Cardiac muscle cell (in vitro differentiated cells and primary cell): ENCODE measurements around the gene KASH5. TPM values are rescaled to one million over a fixed set of nuclear protein-coding genes. Genes with fewer than 3 reads are reported as not detected.

Experiments
- DNase-seq, 2 donors: peaks; one replicate each; pipeline versions ENCODE4 v3.0.0 to v3.0.0-alpha.2; 2010 to 2017; ENCODE audit warnings: low read depth in 1 of 2, low spot score in 1 of 2
- H3K27ac ChIP-seq: fragments of 200-600 bp; sonication (generic); 2 replicates; pipeline ENCODE4 v1.5.1; 2016
- H3K27me3 ChIP-seq: fragments of 200-600 bp; sonication (generic); 2 replicates; pipeline ENCODE4 v1.6.0; 2016; ENCODE audit warnings: control low read depth
- H3K36me3 ChIP-seq: fragments of 200-600 bp; sonication (generic); 2 replicates; pipeline ENCODE4 v1.5.1; 2016; ENCODE audit warnings: control low read depth
- H3K4me1 ChIP-seq: fragments of 200-600 bp; sonication (generic); 2 replicates; pipeline ENCODE4 v1.8.1; 2017; ENCODE audit warnings: low read depth, mild to moderate bottlenecking, mixed run types
- H3K4me3 ChIP-seq: fragments of 200-600 bp; sonication (generic); 2 replicates; pipeline ENCODE4 v1.5.1; 2016; ENCODE audit warnings: mild to moderate bottlenecking
- H3K9me3 ChIP-seq: fragments of 200-600 bp; sonication (generic); 2 replicates; pipeline ENCODE4 v1.5.1; 2017; ENCODE audit warnings: low read depth, mild to moderate bottlenecking, control low read depth
- polyA plus RNA-seq: library from polyadenylated mRNA; unstranded; fragments of >200 nt; fragmentation: Nextera tagmentation; extraction: Ambion mirVana; gene quantifications from 2 replicates; pipeline ENCODE4 v1.2.1, GENCODE V29; 2016
- total RNA-seq: library from RNA; depleted of rRNA; stranded (reverse); fragments of >200 nt; gene quantifications from 2 replicates; pipeline ENCODE4 v1.2.3, GENCODE V29; 2016
- TF ChIP-seq, protein P1 (sequence below): IDR thresholded peaks from 2 replicates; pipeline ENCODE4 v1.5.1; 2012; ENCODE audit warnings: low read depth, mild to moderate bottlenecking, low read length

Gene KASH5, protein sequence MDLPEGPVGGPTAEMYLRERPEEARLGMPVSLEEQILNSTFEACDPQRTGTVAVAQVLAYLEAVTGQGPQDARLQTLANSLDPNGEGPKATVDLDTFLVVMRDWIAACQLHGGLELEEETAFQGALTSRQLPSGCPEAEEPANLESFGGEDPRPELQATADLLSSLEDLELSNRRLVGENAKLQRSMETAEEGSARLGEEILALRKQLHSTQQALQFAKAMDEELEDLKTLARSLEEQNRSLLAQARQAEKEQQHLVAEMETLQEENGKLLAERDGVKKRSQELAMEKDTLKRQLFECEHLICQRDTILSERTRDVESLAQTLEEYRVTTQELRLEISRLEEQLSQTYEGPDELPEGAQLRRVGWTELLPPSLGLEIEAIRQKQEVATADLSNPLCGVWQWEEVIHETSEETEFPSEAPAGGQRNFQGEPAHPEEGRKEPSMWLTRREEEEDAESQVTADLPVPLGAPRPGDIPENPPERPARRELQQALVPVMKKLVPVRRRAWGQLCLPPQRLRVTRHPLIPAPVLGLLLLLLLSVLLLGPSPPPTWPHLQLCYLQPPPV
- total RNA-seq: 0.27 TPM in 1 of 2 replicates, not detected in the other
- 1.2 TPM in 1 of 2 replicates, not detected in the other for polyA plus RNA-seq

DNA sequence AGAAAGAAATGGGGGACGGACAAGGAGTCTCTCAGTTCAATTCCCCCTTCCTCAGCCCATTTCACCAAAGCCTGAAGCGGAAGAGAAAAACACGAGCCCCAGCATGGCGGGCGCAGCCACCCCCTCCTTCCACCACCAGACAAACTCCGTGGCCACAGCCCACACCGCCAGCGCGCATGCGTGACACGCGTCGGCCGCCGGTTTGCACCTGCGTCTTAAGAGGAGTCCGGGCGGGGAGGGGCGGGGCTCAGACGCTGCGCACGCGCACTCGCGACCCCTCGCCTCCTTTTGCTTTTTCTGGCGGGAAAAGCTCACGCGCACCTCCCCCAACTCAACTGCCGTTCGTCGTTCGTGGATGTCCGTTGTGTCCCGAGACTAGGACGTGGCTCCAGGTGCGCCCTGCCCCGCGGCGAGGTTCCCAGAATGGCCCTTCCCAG lies at the start of gene KASH5:
Gene KASH5, plus strand, starts transcription at position 314 of the 437 bp plus-strand sequence. CDS start 2,635 bp downstream, outside the sequence.
- Histone ChIP-seq H3K27me3 (no peaks in the 10 kb centered on the region), H3K9me3 (no peaks in the 10 kb centered on the region), H3K36me3 (no peaks in the 10 kb centered on the region), H3K4me3 (no peak within 1 kb of the TSS), H3K4me1 (no peaks in the 10 kb centered on the region), H3K27ac (no peak within 1 kb of the TSS)
- peak in 1 of 2 donors; percentile 77 for DNase-seq
- TF ChIP-seq, protein P1, sequence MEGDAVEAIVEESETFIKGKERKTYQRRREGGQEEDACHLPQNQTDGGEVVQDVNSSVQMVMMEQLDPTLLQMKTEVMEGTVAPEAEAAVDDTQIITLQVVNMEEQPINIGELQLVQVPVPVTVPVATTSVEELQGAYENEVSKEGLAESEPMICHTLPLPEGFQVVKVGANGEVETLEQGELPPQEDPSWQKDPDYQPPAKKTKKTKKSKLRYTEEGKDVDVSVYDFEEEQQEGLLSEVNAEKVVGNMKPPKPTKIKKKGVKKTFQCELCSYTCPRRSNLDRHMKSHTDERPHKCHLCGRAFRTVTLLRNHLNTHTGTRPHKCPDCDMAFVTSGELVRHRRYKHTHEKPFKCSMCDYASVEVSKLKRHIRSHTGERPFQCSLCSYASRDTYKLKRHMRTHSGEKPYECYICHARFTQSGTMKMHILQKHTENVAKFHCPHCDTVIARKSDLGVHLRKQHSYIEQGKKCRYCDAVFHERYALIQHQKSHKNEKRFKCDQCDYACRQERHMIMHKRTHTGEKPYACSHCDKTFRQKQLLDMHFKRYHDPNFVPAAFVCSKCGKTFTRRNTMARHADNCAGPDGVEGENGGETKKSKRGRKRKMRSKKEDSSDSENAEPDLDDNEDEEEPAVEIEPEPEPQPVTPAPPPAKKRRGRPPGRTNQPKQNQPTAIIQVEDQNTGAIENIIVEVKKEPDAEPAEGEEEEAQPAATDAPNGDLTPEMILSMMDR: no peak

DNA sequence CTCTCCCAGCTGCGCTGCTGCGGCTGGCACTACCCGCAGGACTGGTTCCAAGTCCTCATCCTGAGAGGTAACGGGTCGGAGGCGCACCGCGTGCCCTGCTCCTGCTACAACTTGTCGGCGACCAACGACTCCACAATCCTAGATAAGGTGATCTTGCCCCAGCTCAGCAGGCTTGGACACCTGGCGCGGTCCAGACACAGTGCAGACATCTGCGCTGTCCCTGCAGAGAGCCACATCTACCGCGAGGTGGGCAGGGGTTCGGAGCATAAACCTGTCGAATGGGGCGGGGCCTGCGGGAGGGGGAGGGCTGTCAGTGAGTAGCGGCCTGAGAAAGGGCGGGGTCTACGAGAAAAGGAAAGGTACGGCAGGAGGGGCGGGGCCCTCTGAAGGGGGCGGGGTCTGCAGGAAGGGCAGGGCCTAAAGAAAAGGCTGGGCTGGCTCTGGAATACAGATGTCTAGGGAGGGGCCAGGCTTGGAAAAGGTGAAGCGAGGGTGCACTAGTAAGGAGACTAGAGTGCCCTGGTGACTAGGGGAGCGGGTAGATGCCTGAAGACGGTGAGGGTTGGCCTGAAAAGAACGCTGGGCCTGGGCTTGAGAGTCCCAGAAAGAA lies 49.3 kb upstream of the KASH5 start:
- H3K27me3 ChIP-seq: no peaks in the 10 kb centered on the region
- peaks cover 28% of the 10 kb centered on the region for H3K36me3 ChIP-seq
- no peaks in the 10 kb centered on the region for H3K4me1 ChIP-seq
- TF ChIP-seq, protein P1: no peak
- H3K4me3 ChIP-seq: peak overlapping the region; percentile 18
- peak overlapping the region; percentile 75 for H3K27ac ChIP-seq
- peak; percentile 65 to 84 for DNase-seq
- H3K9me3 ChIP-seq: no peaks in the 10 kb centered on the region

DNA sequence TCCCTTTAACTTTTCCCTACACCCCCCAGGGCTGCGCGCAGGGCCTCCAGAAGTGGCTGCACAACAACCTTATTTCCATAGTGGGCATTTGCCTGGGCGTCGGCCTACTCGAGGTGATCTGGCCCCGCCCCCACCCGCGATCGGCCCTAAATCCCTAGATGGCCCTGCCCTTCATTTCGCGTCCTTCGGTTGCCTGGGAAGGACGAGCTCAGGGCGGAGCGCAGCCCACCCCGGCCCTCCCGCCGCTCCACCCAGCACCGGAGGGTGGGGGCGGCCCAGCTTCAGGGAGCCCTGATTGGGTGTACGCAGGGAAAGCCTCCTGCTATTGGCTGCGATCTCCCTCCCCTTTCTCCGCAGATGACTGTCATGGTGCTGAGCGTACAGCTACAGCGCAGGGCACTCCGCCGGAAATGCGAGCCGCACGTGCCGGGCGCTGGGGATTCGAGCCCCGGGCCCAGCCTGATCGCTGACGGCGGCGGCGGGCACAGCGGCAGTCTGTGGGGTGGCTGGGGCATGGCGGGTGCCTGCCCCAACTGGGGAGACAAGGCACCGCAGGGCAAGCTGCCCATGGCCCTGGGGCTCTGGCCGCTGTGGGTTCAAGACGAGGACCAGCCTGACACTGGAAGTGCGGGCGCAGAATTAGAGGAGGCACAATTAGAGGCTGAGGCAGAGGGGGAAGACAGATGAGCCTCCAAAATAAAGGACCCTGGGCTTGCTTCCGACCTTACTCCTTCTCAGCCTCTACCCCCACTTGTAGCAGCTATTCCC lies 48.6 kb upstream of the KASH5 start:
- TF ChIP-seq, protein P1: no peak
- Histone ChIP-seq H3K9me3 (no peaks in the 10 kb centered on the region), H3K36me3 (peaks cover 35% of the 10 kb centered on the region), H3K27ac (peak overlapping the region; percentile 75), H3K27me3 (no peaks in the 10 kb centered on the region), H3K4me1 (no peaks in the 10 kb centered on the region), H3K4me3 (peak overlapping the region; percentile 18)
- DNase-seq: peak; percentile 95 to 96

DNA sequence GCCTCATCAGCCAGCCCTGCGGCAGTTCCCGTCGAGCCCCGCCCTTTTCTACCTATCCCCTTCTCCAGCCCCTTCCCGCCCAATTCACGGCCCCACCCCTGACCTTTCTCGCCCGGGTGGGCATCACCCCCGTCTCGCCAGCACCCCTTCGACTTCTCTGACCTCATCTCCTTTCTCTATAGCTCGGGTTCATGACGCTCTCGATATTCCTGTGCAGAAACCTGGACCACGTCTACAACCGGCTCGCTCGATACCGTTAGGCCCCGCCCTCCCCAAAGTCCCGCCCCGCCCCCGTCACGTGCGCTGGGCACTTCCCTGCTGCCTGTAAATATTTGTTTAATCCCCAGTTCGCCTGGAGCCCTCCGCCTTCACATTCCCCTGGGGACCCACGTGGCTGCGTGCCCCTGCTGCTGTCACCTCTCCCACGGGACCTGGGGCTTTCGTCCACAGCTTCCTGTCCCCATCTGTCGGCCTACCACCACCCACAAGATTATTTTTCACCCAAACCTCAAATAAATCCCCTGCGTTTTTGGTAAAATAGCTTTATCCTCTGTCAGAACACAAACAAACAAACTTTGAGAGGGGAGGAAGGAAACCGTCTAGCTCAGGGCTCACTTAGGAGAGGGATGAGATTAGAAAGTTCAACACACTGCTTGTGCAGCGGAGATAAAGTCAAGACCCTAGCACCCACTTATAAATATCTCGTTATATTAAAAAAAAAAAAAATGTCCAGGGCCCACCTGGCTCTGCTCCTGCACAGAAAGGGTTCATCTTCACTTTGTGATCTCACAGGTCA lies 47.8 kb upstream of the KASH5 start:
- H3K27ac ChIP-seq: no peak overlapping the region
- TF ChIP-seq, protein P1: no peak
- H3K36me3 ChIP-seq: peaks cover 42% of the 10 kb centered on the region
- H3K4me1 ChIP-seq: no peaks in the 10 kb centered on the region
- DNase-seq: peak; percentile 28 to 54
- H3K27me3 ChIP-seq: no peaks in the 10 kb centered on the region
- no peak overlapping the region for H3K4me3 ChIP-seq
- no peaks in the 10 kb centered on the region for H3K9me3 ChIP-seq
